ENCODE data around the gene ABCC6.
A peak's percentile ranks its signal among the peaks of the same experiment; 100 is the strongest.
"Not testable (repeated sequence)": the region's sequence is repeated elsewhere in the genome, so short reads cannot be mapped to it uniquely, and the experiment has no call there.

Gene ABCC6

DNA sequence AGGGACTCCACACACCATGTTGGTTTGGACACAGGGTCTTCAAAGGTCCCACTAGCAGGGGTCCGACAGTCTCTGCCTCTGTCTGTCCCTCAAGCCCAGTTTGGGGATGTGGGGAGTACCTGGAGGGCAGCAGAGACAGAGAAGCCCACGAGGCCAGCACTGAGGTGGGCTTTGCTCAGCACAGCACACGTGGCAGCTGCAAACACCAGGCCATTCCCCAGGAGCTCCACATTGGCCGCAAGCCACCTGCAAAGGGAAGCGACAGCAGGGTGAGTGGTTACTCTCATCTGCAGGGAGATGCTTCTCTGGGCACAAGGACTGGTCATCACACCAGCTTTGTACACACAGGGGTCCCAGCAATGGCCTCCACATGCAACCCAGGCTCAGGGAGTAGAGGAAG lies 62.0 kb downstream of the ABCC6 start:
- no peak for DNase-seq (ENCODE audit: low read depth)

DNA sequence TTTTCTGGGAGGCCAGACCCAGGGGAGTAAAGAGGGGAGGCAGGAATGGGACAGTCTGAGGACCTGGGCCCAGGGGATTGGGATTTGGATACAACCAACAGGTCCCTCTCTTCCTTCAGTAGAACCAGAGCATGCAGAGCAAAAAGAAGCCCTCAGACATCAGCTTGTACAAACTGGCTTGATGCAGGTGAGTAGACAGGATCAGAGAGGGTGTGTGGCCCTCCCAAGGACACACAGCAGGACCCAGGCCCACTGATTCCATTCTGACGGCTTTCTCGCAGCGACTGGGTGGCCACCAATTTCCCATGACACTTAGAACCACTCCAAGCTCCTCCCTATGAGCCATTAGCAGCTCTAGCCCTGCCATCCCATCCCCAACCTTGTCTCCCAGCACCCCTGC lies 63.6 kb downstream of the ABCC6 start:
- no peak for DNase-seq (ENCODE audit: low read depth)

DNA sequence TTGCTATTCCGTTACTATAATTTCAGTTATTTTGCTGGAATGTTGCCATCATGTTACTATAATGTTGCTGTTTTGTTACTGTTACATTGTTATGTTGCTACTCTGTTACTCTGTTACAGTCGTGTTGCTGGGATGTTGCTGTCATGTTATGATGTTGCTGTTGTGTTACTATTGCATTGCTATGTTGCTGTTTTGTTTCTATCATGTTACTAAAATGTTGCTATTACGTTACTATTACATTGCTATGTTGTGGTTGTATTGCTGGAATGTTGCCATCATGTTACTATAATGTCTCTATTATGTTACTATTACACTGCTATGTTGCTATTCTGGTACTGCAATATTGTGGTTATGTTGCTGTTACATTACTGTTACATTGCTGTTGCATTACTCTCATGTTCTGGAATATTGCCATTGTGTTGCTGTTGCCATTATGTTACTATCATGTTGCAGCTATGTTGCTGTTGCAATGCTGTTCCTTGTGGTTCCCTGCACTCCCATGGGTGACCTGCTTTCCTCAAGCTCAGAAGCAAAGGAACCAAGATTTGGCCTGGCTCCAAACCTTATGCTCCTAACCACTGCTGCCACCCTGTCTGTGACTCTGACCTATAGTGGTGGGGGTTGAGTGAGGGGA lies 64.4 kb downstream of the ABCC6 start:
- no peak for DNase-seq (ENCODE audit: low read depth)

DNA sequence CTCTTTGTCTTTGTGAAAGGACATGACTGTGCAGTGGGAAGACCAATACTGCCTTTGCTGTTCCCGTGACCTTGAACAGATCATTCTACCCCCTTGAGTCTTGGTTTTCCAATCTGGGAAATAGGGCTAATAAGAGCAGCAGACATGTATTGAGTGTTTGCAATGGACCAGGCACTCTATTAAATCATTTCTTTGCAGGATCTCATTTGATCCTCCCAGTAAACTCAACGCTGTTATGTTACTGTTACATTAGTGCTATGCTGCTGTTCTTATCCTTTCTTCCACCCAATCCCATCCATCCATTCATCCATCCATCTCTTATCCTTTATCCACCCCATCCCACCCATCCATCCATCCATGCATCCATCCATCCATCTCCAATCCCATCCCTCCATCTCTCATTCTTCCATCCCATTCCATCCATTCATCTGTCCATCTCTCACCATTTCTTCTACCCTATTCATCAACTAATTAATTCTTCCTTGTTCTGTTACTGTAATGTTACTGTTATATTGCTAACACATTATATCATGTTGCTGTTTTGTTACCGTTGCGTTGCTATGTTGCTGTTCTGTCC lies 65.1 kb downstream of the ABCC6 start:
- no peak for DNase-seq (ENCODE audit: low read depth)

DNA sequence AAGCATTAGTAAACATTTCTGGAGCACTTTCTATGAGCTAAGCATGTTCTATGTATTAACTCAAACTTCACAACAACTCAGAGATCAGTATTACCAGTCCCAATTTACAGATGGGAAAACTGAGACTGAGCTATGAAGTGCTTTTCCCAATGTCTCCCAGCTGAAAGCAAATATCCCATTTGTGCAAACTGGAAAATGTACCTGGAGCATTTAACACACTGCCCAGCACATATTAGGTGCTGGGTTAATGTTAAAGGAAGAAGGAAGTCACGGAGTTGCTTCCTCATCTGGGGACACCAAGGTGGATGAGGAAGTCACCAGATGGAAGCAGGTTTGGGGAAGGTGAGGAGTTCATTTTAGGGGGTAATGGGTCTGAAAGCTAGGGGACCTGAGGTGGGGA lies 66.1 kb downstream of the ABCC6 start:
- no peak for DNase-seq (ENCODE audit: low read depth)

DNA sequence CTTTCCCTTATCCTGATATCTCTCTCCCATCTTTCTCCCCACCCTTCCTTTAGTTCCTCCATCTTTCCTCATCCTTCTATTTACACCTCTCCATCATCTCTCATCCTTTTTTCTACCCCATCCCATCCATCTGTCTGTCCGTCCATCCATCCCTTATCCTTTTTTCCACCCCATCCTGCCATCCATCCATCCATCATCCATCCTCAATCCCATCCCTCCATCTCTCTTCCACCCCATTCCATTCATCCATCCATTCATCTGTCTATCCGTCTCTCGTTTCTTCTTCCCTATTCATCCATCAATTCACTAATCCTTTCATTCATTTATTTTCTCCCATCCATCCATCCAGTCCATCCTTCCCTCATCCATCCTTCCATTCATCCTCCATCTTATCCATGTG lies 68.1 kb downstream of the ABCC6 start:
- DNase-seq (ENCODE audit: low read depth), result no peak

DNA sequence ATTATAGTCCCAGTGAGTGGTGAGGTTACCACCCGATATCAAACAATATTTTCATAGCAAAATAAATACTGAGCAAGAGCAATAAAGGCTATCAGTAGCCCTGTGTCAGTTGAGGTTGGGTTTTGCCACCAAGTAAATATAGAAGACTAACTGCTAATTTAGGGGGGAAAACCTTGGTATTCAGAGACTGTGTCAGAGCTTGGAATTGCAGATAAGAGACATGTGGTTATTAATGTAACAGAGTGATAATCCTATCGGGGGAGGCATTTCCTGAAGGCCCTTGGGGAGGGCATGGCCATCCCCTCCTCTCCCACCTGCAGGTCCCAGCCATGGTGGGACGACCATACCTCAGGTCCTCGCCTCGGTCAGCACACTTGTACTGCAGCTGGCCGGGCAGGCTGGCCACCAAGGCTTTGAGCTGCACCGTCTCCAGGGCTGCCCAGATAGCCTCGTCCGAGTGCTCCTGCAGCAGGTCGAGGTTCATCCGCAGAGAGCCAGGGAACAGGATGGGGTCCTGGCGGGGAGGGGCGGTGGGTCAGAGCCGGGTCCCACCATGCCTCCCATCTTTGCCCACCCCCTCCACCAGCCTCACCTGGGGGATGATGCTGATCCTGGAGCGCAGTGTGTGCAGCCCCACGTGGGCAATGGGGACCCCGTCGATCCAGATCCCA lies 68.9 kb downstream of the ABCC6 start:
- DNase-seq (ENCODE audit: low read depth), result no peak

DNA sequence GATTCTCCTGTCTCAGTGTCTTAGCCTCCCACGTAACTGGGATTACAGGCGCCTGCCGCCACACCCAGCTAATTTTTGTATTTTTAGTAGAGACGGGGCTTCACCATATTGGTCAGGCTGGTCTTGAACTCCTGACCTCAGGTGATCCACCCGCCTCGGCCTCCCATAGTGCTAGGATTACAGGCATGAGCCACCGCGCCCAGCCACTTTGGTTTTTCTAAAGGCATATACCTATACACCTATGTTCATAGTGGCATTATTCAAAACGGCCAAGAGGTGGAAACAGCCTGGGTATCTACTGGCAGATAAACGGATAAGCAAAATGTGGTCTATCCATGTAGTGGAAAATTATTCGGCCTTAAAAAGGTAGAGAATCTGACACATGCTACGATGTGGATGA lies 70.3 kb downstream of the ABCC6 start:
- DNase-seq (ENCODE audit: low read depth), result not testable (repeated sequence)

DNA sequence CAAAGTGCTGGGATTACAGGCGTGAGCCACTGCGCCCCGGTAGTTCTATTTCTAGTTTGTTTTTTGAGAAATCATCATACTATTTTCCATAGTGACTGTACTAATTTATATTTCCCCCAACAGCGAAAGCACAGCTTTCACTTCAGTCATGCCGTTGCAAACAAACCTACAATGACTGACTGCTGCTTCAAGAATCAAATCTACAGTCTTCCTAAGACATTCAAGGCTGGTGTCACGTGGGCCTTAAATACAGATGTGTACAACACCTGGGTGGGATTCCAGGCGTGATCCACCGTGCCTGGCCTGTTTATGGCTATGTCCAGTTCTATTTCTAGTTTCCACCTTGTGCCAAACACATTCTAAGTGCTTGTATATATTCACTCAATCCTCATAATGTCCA lies 72.0 kb downstream of the ABCC6 start:
- DNase-seq (ENCODE audit: low read depth), result no peak

DNA sequence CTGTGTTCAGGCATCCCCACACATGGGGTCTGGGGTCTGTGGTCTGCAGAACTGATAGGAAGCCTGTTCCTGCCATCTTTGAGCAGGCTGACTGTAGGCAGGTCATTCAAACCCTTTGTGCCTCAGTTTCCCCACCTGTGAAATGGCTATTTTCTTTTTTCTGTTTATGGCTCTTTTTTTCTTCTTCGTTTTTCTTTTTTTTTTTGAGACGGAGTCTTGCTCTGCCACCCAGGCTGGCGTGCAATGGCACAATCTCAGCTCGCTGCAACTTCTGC lies 72.5 kb downstream of the ABCC6 start:
- no peak for DNase-seq (ENCODE audit: low read depth)

DNA sequence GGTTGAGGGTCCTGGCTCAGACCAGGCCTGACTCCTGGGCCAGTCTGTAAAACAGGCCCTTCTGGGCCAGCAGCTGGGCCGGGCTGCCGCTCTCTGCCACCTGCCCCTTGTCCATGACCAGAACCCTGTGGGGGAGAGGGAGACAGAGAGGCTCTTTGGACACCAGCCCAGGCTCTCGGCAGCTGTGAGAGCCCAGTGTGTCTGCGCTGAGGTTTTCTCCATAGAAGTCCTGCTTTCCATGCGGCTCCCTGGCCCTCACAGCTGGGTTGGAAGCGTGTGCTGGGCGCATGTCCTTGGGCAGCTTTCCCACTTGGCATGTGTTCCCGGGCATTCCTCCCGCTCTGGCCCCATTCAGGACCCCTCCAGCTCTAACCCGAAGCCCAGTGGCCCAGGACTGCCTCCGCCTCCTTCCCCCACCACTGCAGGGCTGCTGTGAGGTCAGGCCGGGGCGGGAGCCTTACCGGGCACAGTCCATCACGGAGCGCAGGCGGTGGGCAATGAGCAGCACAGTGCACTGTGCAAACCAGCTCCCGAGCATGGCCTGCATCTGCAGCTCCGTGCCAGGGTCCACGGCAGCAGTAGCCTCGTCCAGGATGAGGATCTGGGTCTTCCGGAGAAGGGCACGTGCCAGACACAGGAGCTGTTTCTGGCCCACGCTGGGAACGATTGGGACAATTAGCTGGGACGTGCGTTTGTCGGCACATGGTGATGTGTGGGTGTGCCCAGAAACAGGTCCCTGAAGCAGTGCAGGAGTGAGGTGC lies 73.0 kb downstream of the ABCC6 start:
- peak; percentile 9 for DNase-seq (ENCODE audit: low read depth)

DNA sequence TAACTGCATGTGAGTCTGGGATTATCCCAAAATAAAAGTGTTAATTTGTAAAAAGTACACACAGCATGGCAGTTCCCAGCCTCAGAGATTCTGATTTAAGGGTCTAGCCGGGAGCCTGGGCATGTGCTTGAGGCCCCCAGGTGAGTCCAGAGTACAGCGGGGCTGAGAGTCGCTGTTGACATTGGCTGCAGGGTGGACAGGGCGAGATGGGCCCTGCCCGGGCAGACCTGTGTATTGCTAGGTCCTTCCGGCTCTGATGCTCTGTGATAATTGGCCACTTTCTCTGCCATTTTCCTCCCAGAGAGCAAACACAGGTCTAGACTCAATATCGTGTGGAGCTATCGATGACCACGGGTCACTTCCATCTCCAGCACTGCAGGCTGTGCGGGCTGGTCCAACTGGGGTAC lies 73.6 kb downstream of the ABCC6 start:
- no peak for DNase-seq (ENCODE audit: low read depth)

DNA sequence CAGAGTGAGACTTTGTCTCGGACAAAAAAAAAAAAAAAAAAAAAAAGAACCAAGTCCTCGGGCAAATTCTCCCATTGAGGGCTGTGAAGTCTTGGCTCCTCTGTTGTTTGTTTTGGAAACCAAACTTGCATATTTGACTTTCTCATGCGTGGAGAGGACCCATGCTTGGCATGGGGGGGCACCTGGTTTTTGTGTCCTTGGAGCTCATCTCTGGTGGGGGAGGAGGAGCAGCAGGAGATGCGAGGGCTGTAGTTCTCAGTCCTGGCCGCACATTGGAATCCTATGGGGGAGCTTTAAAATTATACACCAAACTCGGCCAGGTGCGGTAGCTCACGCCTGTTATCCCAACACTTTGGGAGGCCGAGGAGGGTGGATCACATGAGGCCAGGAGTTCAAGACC lies 74.5 kb downstream of the ABCC6 start:
- DNase-seq (ENCODE audit: low read depth), result no peak

DNA sequence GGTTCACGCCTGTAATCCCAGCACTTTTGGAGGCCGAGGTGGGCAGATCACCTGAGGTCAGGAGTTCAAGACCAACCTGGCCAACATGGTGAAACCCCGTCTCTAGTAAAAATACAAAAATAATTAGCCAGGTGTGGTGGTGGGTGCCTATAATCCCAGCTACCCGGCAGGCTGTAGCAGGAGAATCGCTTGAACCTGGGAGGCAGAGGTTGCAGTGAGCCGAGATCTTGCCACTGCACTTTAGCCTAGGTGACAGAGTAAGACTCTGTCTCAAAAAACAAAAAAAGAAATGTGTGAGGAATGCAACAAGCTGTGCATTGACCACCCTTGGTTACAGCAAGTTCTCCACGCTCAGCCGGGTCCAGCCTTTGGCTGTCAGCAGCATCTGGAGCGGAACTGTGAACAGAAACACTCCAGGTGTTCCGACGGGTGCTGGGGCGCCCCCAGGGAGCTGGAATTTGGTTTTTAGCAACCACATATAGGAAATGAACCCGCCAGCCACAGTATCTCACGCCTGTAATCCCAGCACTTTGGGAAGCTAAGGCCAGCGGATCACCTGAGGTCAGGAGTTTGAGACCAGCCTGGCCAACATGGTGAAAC lies 75.2 kb downstream of the ABCC6 start:
- not testable (repeated sequence) for DNase-seq (ENCODE audit: low read depth)

DNA sequence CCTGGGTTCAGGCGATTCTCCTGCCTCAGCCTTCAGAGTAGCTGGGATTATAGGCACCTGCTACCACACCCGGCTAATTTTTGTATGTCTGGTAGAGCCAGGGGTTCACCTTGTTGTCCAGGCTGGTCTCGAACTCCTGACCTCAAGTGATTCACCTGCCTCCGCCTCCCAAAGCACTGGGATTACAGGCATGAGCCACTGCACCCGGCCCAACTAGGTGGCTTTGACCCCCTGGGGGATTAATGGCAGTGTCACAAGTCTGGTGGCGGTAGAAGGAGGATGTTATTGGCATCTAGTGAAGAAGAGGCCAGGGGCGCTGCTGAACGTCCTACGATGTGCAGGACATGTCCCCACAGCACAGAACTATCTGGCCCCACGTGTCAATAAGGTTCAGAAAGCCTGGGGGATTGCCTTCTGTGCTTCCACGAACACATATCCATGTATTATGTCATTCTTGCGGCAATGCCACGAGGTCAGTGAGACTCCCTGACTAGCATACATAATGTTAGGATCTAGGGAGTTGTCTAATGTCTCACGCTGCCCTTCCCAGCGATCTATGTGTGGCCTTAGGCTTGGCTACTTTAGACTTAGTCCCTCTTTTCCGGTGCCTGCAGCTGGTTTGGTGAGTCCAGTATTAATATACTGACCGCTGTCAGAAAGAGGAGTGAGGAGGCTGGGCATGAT lies 75.8 kb downstream of the ABCC6 start:
- no peak for DNase-seq (ENCODE audit: low read depth)

DNA sequence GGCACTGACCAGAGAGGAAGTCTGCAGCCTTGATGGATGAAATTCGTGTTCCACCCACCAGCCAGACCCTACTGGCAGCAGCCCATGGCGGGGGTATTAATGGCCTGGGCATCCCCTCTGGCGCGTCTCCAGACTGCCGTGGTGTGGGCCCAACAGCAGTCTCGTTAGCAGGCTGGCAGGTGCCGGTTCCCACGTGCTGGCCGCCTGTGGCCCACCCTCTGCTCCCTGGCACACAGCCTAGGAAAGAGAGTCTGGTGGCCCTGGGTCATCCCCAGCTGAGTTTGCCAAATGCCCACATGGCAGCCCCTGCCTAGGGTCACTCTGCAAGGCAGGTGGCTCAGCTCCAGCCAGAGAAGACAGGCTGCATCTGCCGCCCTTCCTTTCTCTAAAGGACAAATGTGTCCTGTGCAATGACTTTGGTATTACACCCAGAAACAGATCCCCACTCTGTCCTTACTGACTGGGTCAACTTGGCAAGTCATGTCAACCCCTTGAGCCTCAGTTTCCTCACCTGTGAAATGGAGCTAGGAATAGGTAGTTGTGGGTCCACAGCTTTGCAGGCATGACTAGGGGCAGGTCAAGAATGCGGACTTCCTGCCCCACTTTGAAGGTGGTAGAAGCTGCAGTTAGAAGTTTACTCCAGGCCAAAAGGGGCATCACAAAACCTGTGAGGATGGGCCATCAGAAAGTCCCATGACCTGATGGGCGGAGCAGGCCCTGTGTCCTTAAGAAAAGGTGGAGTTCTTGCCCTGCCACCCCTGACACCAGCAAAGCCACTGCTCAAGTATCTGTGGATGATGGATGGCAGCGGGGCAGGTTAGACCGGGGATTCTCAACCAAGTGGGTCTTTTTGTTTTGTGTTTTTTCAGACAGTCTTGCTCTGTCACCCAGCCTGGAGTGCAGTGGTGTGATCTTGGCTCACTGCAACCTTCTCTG lies 76.6 kb downstream of the ABCC6 start:
- no peak for DNase-seq (ENCODE audit: low read depth)

DNA sequence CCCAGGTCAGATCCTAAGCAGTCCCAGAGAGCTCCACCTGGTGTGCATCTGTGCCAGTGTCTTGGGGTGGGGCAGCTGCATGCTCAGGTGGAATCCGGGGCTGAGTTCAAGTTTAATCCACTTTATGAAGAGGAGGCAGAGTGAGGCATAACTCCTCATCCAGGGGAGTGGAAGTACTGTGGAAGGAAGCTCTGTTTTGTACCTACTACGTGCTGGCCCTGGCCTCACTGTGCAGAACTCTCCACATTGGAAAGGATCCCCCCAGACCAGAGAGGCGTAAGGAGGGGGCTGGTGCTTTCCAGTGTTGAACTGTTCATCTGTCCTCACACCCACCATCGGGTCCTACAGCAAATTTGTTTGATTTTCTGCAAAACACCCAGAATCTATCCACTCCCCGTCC lies 78.0 kb downstream of the ABCC6 start:
- no peak for DNase-seq (ENCODE audit: low read depth)

DNA sequence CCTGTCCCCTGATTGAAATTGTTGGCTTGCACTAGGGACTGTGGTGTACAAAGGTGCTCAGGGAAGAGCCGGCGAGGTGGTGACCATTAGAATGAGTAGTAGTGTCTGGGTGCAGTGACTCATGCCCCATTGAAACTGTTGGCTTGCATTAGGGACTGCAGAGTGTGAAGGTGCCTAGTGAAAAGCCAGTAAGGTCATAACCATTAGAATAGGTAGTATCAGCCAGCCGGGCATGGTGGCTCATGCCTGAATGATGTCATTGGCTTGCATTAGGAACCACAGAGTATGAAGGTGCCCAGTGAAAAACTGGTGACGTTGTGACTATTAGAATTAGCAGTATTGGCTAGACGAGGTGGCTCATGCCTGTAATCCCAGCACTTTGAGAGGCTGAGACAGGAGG lies 78.9 kb downstream of the ABCC6 start:
- no peak for DNase-seq (ENCODE audit: low read depth)

DNA sequence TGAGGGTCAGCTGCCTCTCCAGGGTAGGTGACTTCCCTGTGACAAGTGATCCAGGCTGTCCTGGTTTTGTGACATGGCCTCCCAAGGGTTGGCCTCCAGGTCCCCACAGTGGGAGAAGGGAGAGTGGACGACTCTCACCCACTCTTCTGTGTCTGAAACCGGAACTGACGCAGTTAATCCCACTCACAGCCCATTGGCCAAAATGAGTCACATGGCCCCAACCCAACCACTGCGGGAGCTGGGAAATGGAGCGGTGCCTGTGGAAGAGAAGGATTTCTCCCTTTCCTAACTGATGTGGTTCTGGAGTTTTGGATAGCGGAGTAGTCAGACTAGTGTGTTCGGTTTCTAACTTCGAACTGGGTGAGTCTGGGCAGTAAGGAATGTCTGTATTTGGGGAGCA lies 79.4 kb downstream of the ABCC6 start:
- no peak for DNase-seq (ENCODE audit: low read depth)

DNA sequence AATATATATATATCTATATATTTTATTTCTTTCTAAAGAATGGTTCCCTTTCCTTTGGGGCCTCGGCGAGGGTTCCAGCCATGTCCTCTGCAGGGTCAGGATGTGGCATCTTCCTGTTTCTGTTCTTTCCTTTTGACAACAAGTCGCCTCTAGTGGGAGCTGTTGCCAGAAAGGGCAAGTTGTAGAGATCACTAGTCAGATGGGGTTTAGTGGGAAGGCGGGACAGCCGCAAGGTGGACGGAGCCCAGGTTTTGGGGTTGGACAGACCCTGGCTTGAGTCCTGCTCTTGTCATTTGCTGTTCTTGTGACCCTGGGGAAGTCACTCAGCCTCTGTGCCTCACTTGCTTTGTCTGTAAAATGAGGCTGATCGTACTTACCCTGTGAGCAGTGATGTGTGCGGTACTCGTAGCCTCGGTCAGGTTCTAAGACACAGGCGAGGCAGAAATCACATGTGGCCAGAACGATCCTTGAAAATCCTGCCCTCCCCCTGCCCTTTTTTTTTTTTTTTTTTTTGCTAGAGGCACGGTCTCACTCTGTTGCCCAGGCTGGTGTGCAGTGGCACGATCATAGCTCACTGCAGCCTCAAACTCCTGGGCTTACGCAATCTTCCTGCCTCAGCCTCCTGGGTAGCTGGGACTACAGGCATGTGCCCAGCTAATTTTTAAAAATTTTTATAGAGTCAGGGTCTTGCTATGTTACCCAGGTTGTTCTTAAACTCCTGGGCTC lies 80.1 kb downstream of the ABCC6 start:
- DNase-seq (ENCODE audit: low read depth), result no peak
